ENCODE results near the gene KRTAP20-1.

KRTAP20-1 gene

GRCh38 chr21:30592140-30592539 is 24.1 kb upstream of the KRTAP20-1 start, which contains the start of gene KRTAP6-3:
TSS of gene KRTAP6-3 (plus strand) at chr21:30592440. CDS start at chr21:30592446, 6 bp downstream.
- no peak within 1 kb of the TSS for H3K4me3 ChIP-seq (ENCODE audit: control insufficient read depth, low read depth, low read length)
- TF ChIP-seq CTCF (conservative IDR thresholded peaks at IDR 0.05; ENCODE audit: control insufficient read depth, insufficient read depth, low read depth, low read length): no peak
- no peak for DNase-seq (ENCODE audit: low read depth)

GRCh38 chr21:30598802-30599201 is 17.4 kb upstream of the KRTAP20-1 start, which contains the start of gene KRTAP6-2:
TSS of gene KRTAP6-2 (minus strand) at chr21:30598902. CDS start at chr21:30598874, 28 bp downstream.
- DNase-seq (ENCODE audit: low read depth): no peak
- H3K4me3 ChIP-seq (ENCODE audit: control insufficient read depth, low read depth, low read length): no peak within 1 kb of the TSS
- TF ChIP-seq CTCF (conservative IDR thresholded peaks at IDR 0.05; ENCODE audit: control insufficient read depth, insufficient read depth, low read depth, low read length): no peak

GRCh38 chr21:30600787-30601186 is 15.4 kb upstream of the KRTAP20-1 start, which contains the start of gene KRTAP22-1:
TSS of gene KRTAP22-1 (plus strand) at chr21:30601087.
- no peak for DNase-seq (ENCODE audit: low read depth)
- no peak for TF ChIP-seq CTCF (conservative IDR thresholded peaks at IDR 0.05; ENCODE audit: control insufficient read depth, insufficient read depth, low read depth, low read length)
- H3K4me3 ChIP-seq (ENCODE audit: control insufficient read depth, low read depth, low read length): no peak within 1 kb of the TSS

- TF ChIP-seq CTCF (conservative IDR thresholded peaks at IDR 0.05; ENCODE audit: control insufficient read depth, insufficient read depth, low read depth, low read length): no peak
- H3K4me3 ChIP-seq (ENCODE audit: control insufficient read depth, low read depth, low read length): no peak overlapping the region
- no peak for DNase-seq (ENCODE audit: low read depth)
These were observed 10.3 kb upstream of the KRTAP20-1 start for GRCh38 chr21:30605968-30606367.

- DNase-seq (ENCODE audit: low read depth): no peak
- H3K4me3 ChIP-seq (ENCODE audit: control insufficient read depth, low read depth, low read length): no peak overlapping the region
- TF ChIP-seq CTCF (conservative IDR thresholded peaks at IDR 0.05; ENCODE audit: control insufficient read depth, insufficient read depth, low read depth, low read length): no peak
These were observed 4.1 kb upstream of the KRTAP20-1 start for GRCh38 chr21:30612132-30612531.

GRCh38 chr21:30613836-30614235 is 2.4 kb upstream of the KRTAP20-1 start, which contains the start of gene KRTAP6-1:
TSS of gene KRTAP6-1 (minus strand) at chr21:30613930. CDS start at chr21:30613904, 26 bp downstream.
- no peak for DNase-seq (ENCODE audit: low read depth)
- TF ChIP-seq CTCF (conservative IDR thresholded peaks at IDR 0.05; ENCODE audit: control insufficient read depth, insufficient read depth, low read depth, low read length): no peak
- H3K4me3 ChIP-seq (ENCODE audit: control insufficient read depth, low read depth, low read length): no peak within 1 kb of the TSS

- no peak for DNase-seq (ENCODE audit: low read depth)
- no peak overlapping the region for H3K4me3 ChIP-seq (ENCODE audit: control insufficient read depth, low read depth, low read length)
- no peak for TF ChIP-seq CTCF (conservative IDR thresholded peaks at IDR 0.05; ENCODE audit: control insufficient read depth, insufficient read depth, low read depth, low read length)
These were observed 1.0 kb upstream of the KRTAP20-1 start for GRCh38 chr21:30615199-30615598.
